Nephron (organoid): Measurements from ENCODE around the gene TUBB4B.

Source experiments
- H3K27ac Mint-ChIP-seq, 3 experiments: 2 replicates each; pipeline ENCODE4 v1.8.0; 2020; ENCODE audit warnings: mixed read lengths in 3 of 3, mild to moderate bottlenecking in 2 of 3, moderate library complexity in 1 of 3
- H3K27me3 Mint-ChIP-seq: 2 replicates; pipeline ENCODE4 v1.8.0; 2021; ENCODE audit warnings: low read depth, mild to moderate bottlenecking, moderate library complexity, mixed read lengths
- H3K36me3 Mint-ChIP-seq: 2 replicates; pipeline ENCODE4 v1.8.0; 2020; ENCODE audit warnings: low read depth, mixed read lengths
- H3K4me1 Mint-ChIP-seq: 2 replicates; pipeline ENCODE4 v1.8.0; 2020; ENCODE audit warnings: mixed read lengths
- H3K4me3 Mint-ChIP-seq, 3 experiments: 2 replicates each; pipeline ENCODE4 v1.8.0; 2020; ENCODE audit warnings: mild to moderate bottlenecking in 3 of 3, mixed read lengths in 3 of 3, moderate library complexity in 2 of 3
- H3K9me3 Mint-ChIP-seq: 2 replicates; pipeline ENCODE4 v1.8.0; 2020; ENCODE audit warnings: mixed read lengths
- CTCF ChIP-seq, 3 experiments: fragments of 200-600 bp; sonication (generic); IDR thresholded peaks; one replicate each; pipeline ENCODE4 v1.5.0; 2021; ENCODE audit warnings: antibody characterized with exemption in 3 of 3; ENCODE audit not compliant: unreplicated experiment in 3 of 3

TUBB4B gene

GRCh38 chr9:137281345-137282116 is 40.4 kb downstream of the TUBB4B start:
- no peak for TF ChIP-seq CTCF (IDR thresholded peaks at IDR 0.05; ENCODE audit: unreplicated experiment in 3 of 3)
- H3K27me3 Mint-ChIP-seq, result peaks cover 13% of the 10 kb centered on the region
- peak overlapping the region; percentile 52 to 66 (median 54) for H3K4me3 Mint-ChIP-seq
- no peaks in the 10 kb centered on the region for H3K9me3 Mint-ChIP-seq
- peaks cover 13% of the 10 kb centered on the region for H3K4me1 Mint-ChIP-seq
- no peak overlapping the region for H3K27ac Mint-ChIP-seq
- peaks cover 4% of the 10 kb centered on the region for H3K36me3 Mint-ChIP-seq

GRCh38 chr9:137286975-137287383 is 45.9 kb downstream of the TUBB4B start:
- Mint-ChIP-seq H3K9me3 (no peaks in the 10 kb centered on the region), H3K36me3 (peaks cover 4% of the 10 kb centered on the region), H3K27ac (no peak overlapping the region), H3K27me3 (peaks cover 19% of the 10 kb centered on the region), H3K4me3 (no peak overlapping the region), H3K4me1 (peaks cover 10% of the 10 kb centered on the region)
- peak; percentile 41 to 50 (median 41) for TF ChIP-seq CTCF (IDR thresholded peaks at IDR 0.05; ENCODE audit: unreplicated experiment in 3 of 3)

- peaks cover 18% of the 10 kb centered on the region for H3K27me3 Mint-ChIP-seq
- H3K4me3 Mint-ChIP-seq, result peak overlapping the region in 2 of 3 experiments; percentile 57 to 69
- no peaks in the 10 kb centered on the region for H3K36me3 Mint-ChIP-seq
- no peak for TF ChIP-seq CTCF (IDR thresholded peaks at IDR 0.05; ENCODE audit: unreplicated experiment in 3 of 3)
- peaks cover 4% of the 10 kb centered on the region for H3K9me3 Mint-ChIP-seq
- H3K27ac Mint-ChIP-seq, result peak overlapping the region in 1 of 3 experiments; percentile 82
- peaks cover 13% of the 10 kb centered on the region for H3K4me1 Mint-ChIP-seq
These were observed 52.0 kb downstream of the TUBB4B start for GRCh38 chr9:137293094-137293481.
